IMR-90 (cell line): ENCODE results near the gene CHD6. TPM values are rescaled to one million over a fixed set of nuclear protein-coding genes. Genes with fewer than 3 reads are reported as not detected.

Experiments used
- ATAC-seq: fragments of 200-7000 bp; cut with Tn5 transposase; 2 replicates; pipeline ENCODE4 v1.9.1; 2020; ENCODE audit warnings: low read depth, mild to moderate bottlenecking, moderate library complexity
- BruUV-seq: library from RNA; stranded (reverse); fragments of 400-500 nt; replicated peaks from 2 replicates; lab custom pipeline; 2021; lab: Mats Ljungman, UMichigan
- CTCF ChIA-PET: fragments of 300-600 bp; formaldehyde crosslinking; extraction: SDS; loops from one replicate; lab custom pipeline; 2021; ENCODE audit warnings: antibody characterized with exemption; lab: Yijun Ruan, JAX
- POLR2A ChIA-PET: fragments of 300-600 bp; sonication (Branson Sonifier 250); formaldehyde crosslinking; loops from one replicate; lab custom pipeline; 2022; ENCODE audit warnings: antibody characterized with exemption; ENCODE audit not compliant: unreplicated experiment; lab: Charles Lee
- DNase-seq: peaks from one replicate; pipeline ENCODE4 v3.0.0; 2013
- H2AFZ ChIP-seq: replicated peaks from 2 replicates; pipeline ENCODE3; 2013; ENCODE audit warnings: low read length, mild to moderate bottlenecking; ENCODE audit not compliant: poor library complexity
- H2AK5ac ChIP-seq: 2 replicates; pipeline ENCODE4 v1.6.1; 2013; ENCODE audit warnings: low read depth, low read length, inconsistent platforms
- H2AK9ac ChIP-seq: replicated peaks from 2 replicates; pipeline ENCODE3; 2013; ENCODE audit warnings: mild to moderate bottlenecking, low read depth, low read length, moderate library complexity; ENCODE audit not compliant: poor library complexity
- H2BK120ac ChIP-seq: 2 replicates; pipeline ENCODE4 v1.6.1; 2013; ENCODE audit warnings: low read depth, low read length, inconsistent platforms
- H2BK15ac ChIP-seq: 3 replicates; pipeline ENCODE4 v1.6.1; 2013; ENCODE audit warnings: low read depth, low read length, inconsistent platforms
- H2BK20ac ChIP-seq: 2 replicates; pipeline ENCODE4 v1.6.1; 2013; ENCODE audit warnings: low read depth, mild to moderate bottlenecking, inconsistent platforms, low read length, moderate library complexity
- H2BK5ac ChIP-seq: 2 replicates; pipeline ENCODE4 v1.6.1; 2013; ENCODE audit warnings: mild to moderate bottlenecking, low read depth, low read length, inconsistent platforms; ENCODE audit not compliant: poor library complexity, severe bottlenecking
- H3K14ac ChIP-seq: replicated peaks from 2 replicates; pipeline ENCODE4 v1.6.1; 2013; ENCODE audit warnings: low read depth, low read length, inconsistent platforms
- H3K18ac ChIP-seq: 2 replicates; pipeline ENCODE4 v1.6.1; 2013; ENCODE audit warnings: low read depth, low read length, control low read depth
- H3K23ac ChIP-seq: 2 replicates; pipeline ENCODE4 v1.6.1; 2013; ENCODE audit warnings: low read depth, low read length, inconsistent platforms
- H3K27ac ChIP-seq: 2 replicates; pipeline ENCODE4 v1.5.1; 2013; ENCODE audit warnings: mild to moderate bottlenecking, control low read depth, low read length; ENCODE audit not compliant: insufficient read depth
- H3K27me3 ChIP-seq: 2 replicates; pipeline ENCODE4 v1.6.1; 2013; ENCODE audit warnings: low read length; ENCODE audit not compliant: control insufficient read depth, insufficient read depth
- H3K36me3 ChIP-seq: 2 replicates; pipeline ENCODE4 v1.6.1; 2013; ENCODE audit warnings: low read length, mixed read lengths; ENCODE audit not compliant: control insufficient read depth, insufficient read depth
- H3K4ac ChIP-seq: 2 replicates; pipeline ENCODE4 v1.6.1; 2013; ENCODE audit warnings: low read depth, low read length, inconsistent platforms
- H3K4me1 ChIP-seq: 2 replicates; pipeline ENCODE4 v1.6.1; 2013; ENCODE audit warnings: low read length, mixed read lengths; ENCODE audit not compliant: control insufficient read depth, insufficient read depth
- H3K4me2 ChIP-seq: 2 replicates; pipeline ENCODE4 v1.6.1; 2013; ENCODE audit warnings: low read depth, mild to moderate bottlenecking, control low read depth, low read length, moderate library complexity
- H3K4me3 ChIP-seq: 2 replicates; pipeline ENCODE4 v1.5.1; 2013; ENCODE audit warnings: low read depth, mild to moderate bottlenecking, control low read depth, low read length, moderate library complexity; ENCODE audit not compliant: insufficient read depth
- H3K56ac ChIP-seq: 2 replicates; pipeline ENCODE4 v1.6.1; 2013; ENCODE audit warnings: low read length, inconsistent platforms; ENCODE audit not compliant: insufficient read depth; ENCODE audit errors: extremely low read depth
- H3K79me1 ChIP-seq, 2 experiments: 2 replicates each; pipeline ENCODE4 v1.6.1; 2013; ENCODE audit warnings: low read length in 2 of 2, inconsistent platforms in 1 of 2, low read depth in 1 of 2
- H3K9ac ChIP-seq: 2 replicates; pipeline ENCODE4 v1.6.1; 2013; ENCODE audit warnings: low read depth, low read length, control low read depth
- H3K9me1 ChIP-seq: 2 replicates; pipeline ENCODE4 v1.6.1; 2013; ENCODE audit warnings: low read length, inconsistent platforms; ENCODE audit not compliant: insufficient read depth
- H3K9me3 ChIP-seq: 2 replicates; pipeline ENCODE4 v1.6.1; 2013; ENCODE audit warnings: low read length; ENCODE audit not compliant: control insufficient read depth, insufficient read depth
- H4K20me1 ChIP-seq: 2 replicates; pipeline ENCODE4 v1.6.1; 2013; ENCODE audit warnings: low read length, inconsistent platforms; ENCODE audit not compliant: insufficient read depth
- H4K5ac ChIP-seq: 2 replicates; pipeline ENCODE4 v1.6.1; 2013; ENCODE audit warnings: mild to moderate bottlenecking, low read depth, low read length, control low read depth
- H4K8ac ChIP-seq, 2 experiments: 2 replicates each; pipeline ENCODE4 v1.6.1; 2013; ENCODE audit warnings: low read depth in 2 of 2, low read length in 2 of 2, control low read depth in 1 of 2, inconsistent platforms in 1 of 2
- H4K91ac ChIP-seq: 2 replicates; pipeline ENCODE4 v1.6.1; 2013; ENCODE audit warnings: low read depth, low read length, inconsistent platforms; ENCODE audit not compliant: insufficient read depth
- CTCF ChIP-seq: conservative IDR thresholded peaks from 2 replicates; pipeline ENCODE4 v1.5.1; 2012; ENCODE audit warnings: mild to moderate bottlenecking, low read depth, low read length, improper control_type of control experiment
- ELK1 ChIP-seq: fragments of 150-350 bp; IDR thresholded peaks from 2 replicates; pipeline ENCODE4 v1.6.1; 2016; ENCODE audit warnings: low read depth, mild to moderate bottlenecking, low read length, moderate library complexity, borderline replicate concordance
- FOS ChIP-seq: fragments of 150-350 bp; IDR thresholded peaks from 2 replicates; pipeline ENCODE4 v1.6.1; 2016; ENCODE audit warnings: low read depth, low read length
- RAD21 ChIP-seq: IDR thresholded peaks from 2 replicates; pipeline ENCODE4 v1.6.1; 2012; ENCODE audit warnings: low read length, improper control_type of control experiment
- SMC3 ChIP-seq: fragments of 150-350 bp; IDR thresholded peaks from 2 replicates; pipeline ENCODE4 v1.6.1; 2016; ENCODE audit warnings: low read depth, mild to moderate bottlenecking, antibody characterized with exemption, low read length, moderate library complexity
- dilution Hi-C: fragments of 300-500 bp; cut with HindIII; formaldehyde crosslinking; loops from one replicate; pipeline ENCODE4 v1.14.3; 2018; ENCODE audit warnings: low sequenced_read_pairs; ENCODE audit not compliant: unreplicated experiment
- in situ Hi-C: fragments of 300-500 bp; cut with MboI; formaldehyde crosslinking; loops from 3 replicates; pipeline ENCODE4 v1.14.3; 2019; ENCODE audit warnings: low sequenced_read_pairs, inconsistent platforms, mixed read lengths
- intact Hi-C: fragments of 100-400 bp; cut with micrococcal nuclease; formaldehyde crosslinking; loops from 2 replicates; pipeline ENCODE4 v1.10.0; 2022
- polyA plus RNA-seq, 3 experiments: library from polyadenylated mRNA; depleted of rRNA; stranded (reverse); fragments of >200 nt; gene quantifications; 2 replicates each; pipeline ENCODE4 v1.2.3, GENCODE V29; 2012; ENCODE audit warnings: low replicate concordance in 1 of 3
- total RNA-seq: library from RNA; depleted of rRNA; stranded (reverse); fragments of >200 nt; gene quantifications from 2 replicates; pipeline ENCODE4 v1.2.3, GENCODE V29; 2012

Gene CHD6
- total and polyA plus RNA-seq, 2 of the 4 experiments (the other 2 are of a cell fraction), result 8.8 to 26.7 TPM

GRCh38 chr20:41444821-41445220 lies 173.4 kb downstream of the CHD6 start:
- Histone ChIP-seq H4K8ac (no peak overlapping the region), H3K4me1 (no peaks in the 10 kb centered on the region), H3K9me3 (no peaks in the 10 kb centered on the region), H2BK20ac (no peak overlapping the region), H3K18ac (no peak overlapping the region), H3K14ac (no peak overlapping the region), H2BK120ac (no peak overlapping the region), H3K27ac (no peak overlapping the region), H4K20me1 (no peaks in the 10 kb centered on the region), H3K4me3 (no peak overlapping the region), H3K9ac (no peak overlapping the region), H3K56ac (no peak overlapping the region), H3K79me1 (no peaks in the 10 kb centered on the region), H2BK15ac (no peak overlapping the region), H4K91ac (no peak overlapping the region), H2AK5ac (no peak overlapping the region), H2AFZ (no peak overlapping the region), H3K9me1 (peaks cover 12% of the 10 kb centered on the region; the same call in 1 of the 2 replicates), H2AK9ac (no peak overlapping the region), H3K4me2 (no peak overlapping the region), H4K5ac (no peak overlapping the region), H3K36me3 (peaks cover 41% of the 10 kb centered on the region), H3K27me3 (no peaks in the 10 kb centered on the region), H2BK5ac (no peak overlapping the region), H3K23ac (no peak overlapping the region), H3K4ac (no peak overlapping the region)
- in situ Hi-C loops (no loop called here), dilution Hi-C loops (no loop called here), intact Hi-C loops (no loop called here)
- BruUV-seq, result no TSS peak
- CTCF ChIA-PET, result no interaction called here
- no peak for TF ChIP-seq SMC3
- no peak for TF ChIP-seq ELK1
- TF ChIP-seq FOS, result no peak
- no peak for TF ChIP-seq CTCF
- no peak for TF ChIP-seq RAD21
- POLR2A ChIA-PET, result no interaction called here
- no peak for DNase-seq
- no peak for ATAC-seq
